Prostate gland (tissue), 2 donors: ENCODE results near the gene UGDH. TPM values are rescaled to one million over a fixed set of nuclear protein-coding genes. Genes with fewer than 3 reads are reported as not detected.

Experiments
- DNase-seq: peaks from one replicate; pipeline ENCODE4 v3.0.0-alpha.2; 2019; ENCODE audit warnings: low spot score
- H3K27ac ChIP-seq, 2 donors: fragments of 200-600 bp; sonication (generic); 2 replicates each; pipeline ENCODE4 v1.5.1; 2017 to 2019
- H3K27me3 ChIP-seq: fragments of 200-600 bp; sonication (generic); replicated peaks from 2 replicates; pipeline ENCODE4 v1.5.1; 2019; ENCODE audit not compliant: insufficient read depth
- H3K36me3 ChIP-seq, 2 donors: fragments of 200-600 bp; sonication (generic); 1 replicate in 1 of 2; 2 replicates in 1 of 2; pipeline versions ENCODE4 v1.5.1 to v1.8.1; 2017 to 2019
- H3K4me1 ChIP-seq: fragments of 200-600 bp; sonication (generic); replicated peaks from 2 replicates; pipeline ENCODE4 v1.5.1; 2019
- H3K4me3 ChIP-seq, 2 donors: fragments of 200-600 bp; sonication (generic); 2 replicates each; pipeline ENCODE4 v1.5.1; 2017 to 2019
- H3K9me3 ChIP-seq: fragments of 200-600 bp; sonication (generic); 2 replicates; pipeline ENCODE4 v1.5.1; 2017
- CTCF ChIP-seq, 4 experiments: fragments of 200-600 bp in 2 of 4; fragments of 450-650 bp in 2 of 4; sonication (generic) in 2 of 4; IDR thresholded peaks; 1 replicate in 3 of 4; 2 replicates in 1 of 4; pipeline ENCODE4 v1.5.1; 2016 to 2019; ENCODE audit warnings: antibody characterized with exemption in 4 of 4, mild to moderate bottlenecking in 2 of 4, moderate library complexity in 2 of 4
- POLR2A ChIP-seq: fragments of 450-650 bp; IDR thresholded peaks from one replicate; pipeline ENCODE4 v1.6.1; 2016; ENCODE audit warnings: antibody characterized with exemption, mild to moderate bottlenecking
- POLR2AphosphoS5 ChIP-seq: sonication (generic); formaldehyde crosslinking; IDR thresholded peaks from one replicate; pipeline ENCODE4 v1.6.1; 2017; ENCODE audit warnings: antibody characterized with exemption
- WGBS: methylation state at CpG from one replicate; pipeline ENCODE4 v1.1.5; 2018; 5-methylcytosine and 5-hydroxymethylcytosine counted together
- intact Hi-C: fragments of 100-400 bp; cut with DNase I; formaldehyde crosslinking; loops from one replicate; pipeline ENCODE4 v1.14.2; 2022
- total RNA-seq, 2 donors: library from RNA; depleted of rRNA; stranded (reverse); fragments of >200 nt; gene quantifications; one replicate each; pipeline ENCODE4 v1.1.0, GENCODE V29; 2016

Gene UGDH
- total RNA-seq, 2 donors from 2014 or later, result 59.0 to 147 TPM

GRCh38 chr4:39452153-39452859 lies 74.9 kb downstream of the UGDH start:
- 85% methylated on average over 6 of the region's 6 CpGs for WGBS
- Histone ChIP-seq H3K27me3 (no peaks in the 10 kb centered on the region), H3K4me3 (no peak overlapping the region), H3K27ac (no peak overlapping the region), H3K9me3 (no peaks in the 10 kb centered on the region), H3K36me3 (peaks cover 5 to 10% of the 10 kb centered on the region in 2 donors), H3K4me1 (peaks cover 2% of the 10 kb centered on the region)
- TF ChIP-seq POLR2AphosphoS5, result no peak
- no peak for DNase-seq
- intact Hi-C loops, result loop anchor here (10.0 kb wide), 1 partner anchor 88 kb away; the partner anchor contains the start of gene RFC1

GRCh38 chr4:39451423-39452023 lies 75.7 kb downstream of the UGDH start:
- Histone ChIP-seq H3K27ac (no peak overlapping the region), H3K36me3 (peaks cover 5 to 10% of the 10 kb centered on the region in 2 donors), H3K27me3 (no peaks in the 10 kb centered on the region), H3K9me3 (no peaks in the 10 kb centered on the region), H3K4me3 (no peak overlapping the region), H3K4me1 (no peaks in the 10 kb centered on the region)
- no peak for TF ChIP-seq CTCF (IDR thresholded peaks at IDR 0.05)
- TF ChIP-seq POLR2AphosphoS5, result no peak
- TF ChIP-seq POLR2A, result no peak
- 82% methylated on average over 6 of the region's 6 CpGs for WGBS
- intact Hi-C loops, result loop anchor here (10.0 kb wide), 1 partner anchor 87 kb away; the partner anchor contains the start of gene RFC1
- DNase-seq, result no peak

DNA sequence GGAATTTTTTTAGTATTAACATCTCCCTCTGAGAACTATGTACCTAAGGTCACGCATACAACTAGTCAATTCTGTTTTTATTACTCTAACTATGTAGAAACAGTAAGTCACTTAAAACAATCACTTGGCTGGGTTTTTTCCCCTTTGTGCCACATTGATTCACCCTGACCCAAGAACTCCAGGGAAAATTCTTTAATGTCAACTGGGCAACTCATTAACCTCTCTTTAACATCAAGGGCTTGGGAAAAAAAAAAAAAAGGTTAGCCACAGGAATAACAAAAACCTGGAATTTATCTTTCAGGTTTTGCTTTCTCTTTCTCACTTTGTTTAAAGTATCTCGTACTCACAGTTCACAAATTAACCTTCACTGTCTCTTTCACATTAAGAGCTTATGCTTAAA lies 76.6 kb downstream of the UGDH start:
- peaks cover 4 to 5% of the 10 kb centered on the region in 2 donors for H3K36me3 ChIP-seq
- H3K4me1 ChIP-seq, result no peaks in the 10 kb centered on the region
- H3K27ac ChIP-seq, result no peak overlapping the region
- TF ChIP-seq POLR2A (no peak), CTCF (IDR thresholded peaks at IDR 0.05) (no peak), POLR2AphosphoS5 (no peak)
- 72% methylated on average over 2 of the region's 2 CpGs for WGBS
- no peak for DNase-seq
- no peaks in the 10 kb centered on the region for H3K27me3 ChIP-seq
- no peaks in the 10 kb centered on the region for H3K9me3 ChIP-seq
- no peak overlapping the region for H3K4me3 ChIP-seq
- intact Hi-C loops, result loop anchor here (10.0 kb wide), 1 partner anchor 86 kb away; the partner anchor contains the start of gene RFC1

Other genes with a start within 250 kb of the UGDH start
- gene RFC1, start 161.1 kb downstream of the UGDH start, total RNA-seq, result 10 to 100 TPM; 27.7 to 33.3 TPM
- under 1 TPM; 0.23 to 0.34 TPM for gene KLB, start 120.5 kb downstream of the UGDH start, total RNA-seq
- gene RPL9, start 68.5 kb downstream of the UGDH start, total RNA-seq, result 1,000 to 10,000 TPM; 1,563 to 5,624 TPM
- 10 to 100 TPM; 11.2 to 15.3 TPM for gene LIAS, start 68.4 kb downstream of the UGDH start, total RNA-seq
- 100 to 1,000 TPM in 1 of 2 donors, 10 to 100 TPM in 1; 36.1 to 101 TPM for gene SMIM14, start 111.4 kb upstream of the UGDH start, total RNA-seq
- gene UBE2K, start 170.7 kb upstream of the UGDH start, total RNA-seq, result 10 to 100 TPM; 25.6 to 30.3 TPM